Measurements from ENCODE around the gene SALL3. TPM values are rescaled to one million over a fixed set of nuclear protein-coding genes. Genes with fewer than 3 reads are reported as not detected.

SALL3 gene
- polyA plus RNA-seq, 4 donors: 0.18 to 11.0 (median 8.2) TPM

Other genes with a start within 250 kb of the SALL3 start
- gene ATP9B, start 89.6 kb downstream of the SALL3 start, polyA plus RNA-seq (ENCODE audit: insufficient read length in 4 of 4): 10 to 100 TPM; 29.3 to 36.4 (median 32.7) TPM